22Rv1 (cell line): ENCODE data around the gene TSPAN10.

Experiments
- ZFX ChIP-seq: fragments of 450-650 bp; IDR thresholded peaks from 2 replicates; pipeline ENCODE4 v1.6.1; 2017; ENCODE audit warnings: antibody characterized with exemption, borderline replicate concordance
- TF ChIP-seq, protein P1 (sequence below): fragments of 450-650 bp; IDR thresholded peaks from 2 replicates; pipeline ENCODE4 v1.5.1; 2017; ENCODE audit warnings: mild to moderate bottlenecking

DNA sequence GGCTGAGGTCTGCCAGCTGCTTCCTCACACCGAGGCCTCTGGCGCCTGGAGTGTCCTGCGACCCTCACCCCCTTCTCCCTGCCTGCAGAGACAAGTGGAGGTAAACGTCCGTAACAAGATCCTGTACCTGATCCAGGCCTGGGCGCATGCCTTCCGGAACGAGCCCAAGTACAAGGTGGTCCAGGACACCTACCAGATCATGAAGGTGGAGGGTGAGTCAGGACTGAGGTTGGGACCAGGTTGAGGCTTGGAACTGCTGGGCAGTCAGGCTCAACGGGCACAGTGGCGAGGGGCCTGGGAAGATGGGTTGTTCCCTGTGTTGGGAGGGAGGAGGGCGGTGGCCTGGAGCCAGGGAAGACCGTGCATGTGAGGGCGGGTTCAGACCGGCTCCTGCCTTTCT lies 51.6 kb downstream of the TSPAN10 start:
- TF ChIP-seq, protein P1, sequence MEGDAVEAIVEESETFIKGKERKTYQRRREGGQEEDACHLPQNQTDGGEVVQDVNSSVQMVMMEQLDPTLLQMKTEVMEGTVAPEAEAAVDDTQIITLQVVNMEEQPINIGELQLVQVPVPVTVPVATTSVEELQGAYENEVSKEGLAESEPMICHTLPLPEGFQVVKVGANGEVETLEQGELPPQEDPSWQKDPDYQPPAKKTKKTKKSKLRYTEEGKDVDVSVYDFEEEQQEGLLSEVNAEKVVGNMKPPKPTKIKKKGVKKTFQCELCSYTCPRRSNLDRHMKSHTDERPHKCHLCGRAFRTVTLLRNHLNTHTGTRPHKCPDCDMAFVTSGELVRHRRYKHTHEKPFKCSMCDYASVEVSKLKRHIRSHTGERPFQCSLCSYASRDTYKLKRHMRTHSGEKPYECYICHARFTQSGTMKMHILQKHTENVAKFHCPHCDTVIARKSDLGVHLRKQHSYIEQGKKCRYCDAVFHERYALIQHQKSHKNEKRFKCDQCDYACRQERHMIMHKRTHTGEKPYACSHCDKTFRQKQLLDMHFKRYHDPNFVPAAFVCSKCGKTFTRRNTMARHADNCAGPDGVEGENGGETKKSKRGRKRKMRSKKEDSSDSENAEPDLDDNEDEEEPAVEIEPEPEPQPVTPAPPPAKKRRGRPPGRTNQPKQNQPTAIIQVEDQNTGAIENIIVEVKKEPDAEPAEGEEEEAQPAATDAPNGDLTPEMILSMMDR: no peak
- TF ChIP-seq ZFX: no peak
